Activated B cell treated with CpG ODN at 0.5 μM for 24 hours (primary cell): ENCODE measurements around the gene MICAL3. TPM values are rescaled to one million over a fixed set of nuclear protein-coding genes. Genes with fewer than 3 reads are reported as not detected.

Experiments
- ATAC-seq: fragments of 200-7000 bp; cut with Tn5 transposase; one replicate; pipeline ENCODE4 v1.10.0; 2021; ENCODE audit warnings: low read depth, mild to moderate bottlenecking, moderate library complexity
- CTCF ChIA-PET: fragments of 350-600 bp; sonication (Branson Sonifier 250); formaldehyde crosslinking; loops from one replicate; lab custom pipeline; 2021; ENCODE audit warnings: antibody characterized with exemption; lab: Charles Lee
- POLR2A ChIA-PET: fragments of 350-600 bp; sonication (Branson Sonifier 250); formaldehyde crosslinking; loops from one replicate; lab custom pipeline; 2021; ENCODE audit warnings: antibody characterized with exemption; lab: Charles Lee
- DNase-seq: peaks from one replicate; pipeline ENCODE4 v3.0.0; 2022
- H3K27ac Mint-ChIP-seq: one replicate; pipeline ENCODE4 v1.8.0; 2020; ENCODE audit warnings: mixed read lengths
- H3K27me3 Mint-ChIP-seq: one replicate; pipeline ENCODE4 v1.8.0; 2021; ENCODE audit warnings: mixed read lengths
- H3K36me3 Mint-ChIP-seq: one replicate; pipeline ENCODE4 v1.8.0; 2021; ENCODE audit warnings: low read depth, mixed read lengths
- H3K4me1 Mint-ChIP-seq: one replicate; pipeline ENCODE4 v1.8.0; 2021; ENCODE audit warnings: mixed read lengths
- H3K4me3 Mint-ChIP-seq: one replicate; pipeline ENCODE4 v1.8.0; 2020; ENCODE audit warnings: mild to moderate bottlenecking, mixed read lengths
- H3K9me3 Mint-ChIP-seq: one replicate; pipeline ENCODE4 v1.8.0; 2020; ENCODE audit warnings: mixed read lengths
- intact Hi-C: fragments of 100-400 bp; cut with micrococcal nuclease; formaldehyde crosslinking; loops from one replicate; pipeline ENCODE4 v1.15.1; 2024
- total RNA-seq: library from RNA; stranded (reverse); gene quantifications from 2 replicates; pipeline ENCODE4 v1.2.3, GENCODE V29; 2022
- TF ChIP-seq, protein P1 (sequence below): fragments of 200-600 bp; IDR thresholded peaks from one replicate; pipeline ENCODE4 v1.8.0; 2022; ENCODE audit warnings: antibody characterized with exemption, mild to moderate bottlenecking

MICAL3 gene
- total RNA-seq, 1 donor from 2014 or later = 257 TPM

DNA sequence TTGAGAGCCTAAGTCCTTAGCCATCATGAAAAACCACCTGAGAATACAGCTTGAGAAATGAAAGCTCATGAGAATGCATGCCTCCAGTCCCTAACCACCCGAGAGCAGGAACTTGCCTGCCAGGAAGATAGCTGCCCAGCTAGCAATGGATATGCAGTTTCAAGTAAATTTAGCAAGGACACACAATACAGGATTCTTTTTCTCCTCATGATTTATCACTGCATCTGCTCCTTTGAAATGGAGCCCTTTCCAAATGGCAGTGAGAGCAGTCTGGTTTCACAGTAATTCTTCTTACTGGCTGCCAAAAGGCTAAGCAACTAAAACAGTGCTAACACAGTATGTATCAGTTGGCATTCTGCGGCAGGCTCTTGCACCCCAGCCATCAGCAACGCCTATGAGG lies 109.9 kb downstream of the MICAL3 start:
- ATAC-seq = no peak
- ChIA-PET POLR2A (interaction anchor here (0.6 kb wide), 1 partner anchor 1135 kb away, joined by 3 read pairs; no protein-coding TSS in a partner anchor), CTCF (interaction anchor here (1.4 kb wide), 1 partner anchor 162 kb away, joined by 6 read pairs; no protein-coding TSS in a partner anchor)
- intact Hi-C loops = no loop called here
- Mint-ChIP-seq H3K27ac (no peak overlapping the region), H3K4me3 (no peak overlapping the region), H3K9me3 (no peaks in the 10 kb centered on the region), H3K27me3 (no peaks in the 10 kb centered on the region), H3K4me1 (peaks cover 44% of the 10 kb centered on the region), H3K36me3 (peaks cover 17% of the 10 kb centered on the region)
- no peak for DNase-seq
- TF ChIP-seq, protein P1, sequence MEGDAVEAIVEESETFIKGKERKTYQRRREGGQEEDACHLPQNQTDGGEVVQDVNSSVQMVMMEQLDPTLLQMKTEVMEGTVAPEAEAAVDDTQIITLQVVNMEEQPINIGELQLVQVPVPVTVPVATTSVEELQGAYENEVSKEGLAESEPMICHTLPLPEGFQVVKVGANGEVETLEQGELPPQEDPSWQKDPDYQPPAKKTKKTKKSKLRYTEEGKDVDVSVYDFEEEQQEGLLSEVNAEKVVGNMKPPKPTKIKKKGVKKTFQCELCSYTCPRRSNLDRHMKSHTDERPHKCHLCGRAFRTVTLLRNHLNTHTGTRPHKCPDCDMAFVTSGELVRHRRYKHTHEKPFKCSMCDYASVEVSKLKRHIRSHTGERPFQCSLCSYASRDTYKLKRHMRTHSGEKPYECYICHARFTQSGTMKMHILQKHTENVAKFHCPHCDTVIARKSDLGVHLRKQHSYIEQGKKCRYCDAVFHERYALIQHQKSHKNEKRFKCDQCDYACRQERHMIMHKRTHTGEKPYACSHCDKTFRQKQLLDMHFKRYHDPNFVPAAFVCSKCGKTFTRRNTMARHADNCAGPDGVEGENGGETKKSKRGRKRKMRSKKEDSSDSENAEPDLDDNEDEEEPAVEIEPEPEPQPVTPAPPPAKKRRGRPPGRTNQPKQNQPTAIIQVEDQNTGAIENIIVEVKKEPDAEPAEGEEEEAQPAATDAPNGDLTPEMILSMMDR = no peak

DNA sequence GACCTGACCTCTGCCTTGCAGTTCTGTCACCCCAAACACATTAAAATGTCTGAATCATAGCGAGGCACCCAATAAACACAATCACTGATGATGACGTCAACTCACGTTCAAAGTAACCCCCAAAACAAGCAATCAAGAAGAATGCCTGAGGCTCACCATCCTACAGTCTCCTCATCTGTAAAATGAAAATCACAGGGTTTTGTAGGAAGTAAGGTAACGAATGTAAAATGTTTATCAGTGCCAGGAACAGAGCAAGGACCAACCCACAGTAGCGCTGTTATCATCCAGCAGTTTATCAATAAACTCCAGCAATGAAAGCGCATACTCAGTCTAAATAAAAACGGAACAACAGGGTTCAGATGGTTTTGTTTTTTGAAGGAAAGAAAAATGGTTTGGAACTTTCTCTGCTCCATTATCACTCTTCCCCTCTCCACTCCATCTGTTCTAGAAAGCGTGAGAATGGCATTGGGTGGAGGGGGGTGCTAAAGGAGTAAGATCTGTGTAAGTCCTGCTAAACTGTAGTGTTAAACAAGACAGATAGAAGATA lies 110.5 kb downstream of the MICAL3 start:
- TF ChIP-seq, protein P1 = no peak
- ATAC-seq (no peak), DNase-seq (no peak)
- Mint-ChIP-seq H3K27ac (no peak overlapping the region), H3K27me3 (no peaks in the 10 kb centered on the region), H3K9me3 (no peaks in the 10 kb centered on the region), H3K36me3 (peaks cover 17% of the 10 kb centered on the region), H3K4me1 (peaks cover 50% of the 10 kb centered on the region), H3K4me3 (no peak overlapping the region)
- ChIA-PET CTCF (no interaction called here), POLR2A (no interaction called here)
- intact Hi-C loops = no loop called here

DNA sequence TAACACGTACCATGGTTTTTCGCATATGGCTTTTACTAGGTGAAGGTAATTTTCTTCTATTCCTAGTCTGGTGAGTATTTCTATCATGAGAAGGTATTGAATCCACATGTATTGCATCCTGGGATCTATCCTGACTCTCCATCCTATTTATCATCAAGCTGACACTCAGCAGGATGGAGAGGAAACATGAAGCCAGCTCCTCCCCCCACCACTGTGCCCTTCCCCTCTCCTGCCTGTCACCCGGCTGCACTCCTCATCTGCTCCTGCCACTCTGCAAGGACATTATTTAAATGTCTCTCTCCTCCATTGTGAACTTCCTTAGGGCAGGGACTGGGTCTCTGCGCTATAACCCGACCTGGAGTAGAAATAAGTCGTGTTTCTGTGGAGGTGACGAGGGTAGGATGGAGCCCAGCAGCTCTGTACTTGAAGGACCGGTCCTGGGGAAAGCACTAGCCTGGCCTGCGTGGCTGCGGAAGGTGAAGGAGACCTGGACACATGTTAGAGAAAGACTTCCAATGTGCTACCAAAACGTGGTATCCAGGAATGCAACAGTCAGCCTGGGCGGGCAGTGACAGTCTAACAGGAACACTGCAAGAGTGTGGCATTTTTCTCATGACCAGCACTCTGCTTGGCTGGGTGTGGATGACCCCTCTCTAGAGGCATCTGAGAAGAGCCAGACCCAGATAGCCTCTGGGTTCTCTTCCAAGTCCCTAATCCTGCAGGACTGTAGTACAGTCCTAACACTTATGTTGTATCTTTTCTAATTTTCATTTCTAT lies 111.2 kb downstream of the MICAL3 start:
- peaks cover 55% of the 10 kb centered on the region for H3K4me1 Mint-ChIP-seq
- H3K27me3 Mint-ChIP-seq = no peaks in the 10 kb centered on the region
- no peak overlapping the region for H3K4me3 Mint-ChIP-seq
- H3K9me3 Mint-ChIP-seq = no peaks in the 10 kb centered on the region
- intact Hi-C loops = no loop called here
- H3K36me3 Mint-ChIP-seq = peaks cover 17% of the 10 kb centered on the region
- ChIA-PET CTCF (no interaction called here), POLR2A (no interaction called here)
- H3K27ac Mint-ChIP-seq = no peak overlapping the region
- DNase-seq = no peak
- ATAC-seq = no peak
- TF ChIP-seq, protein P1 = no peak

DNA sequence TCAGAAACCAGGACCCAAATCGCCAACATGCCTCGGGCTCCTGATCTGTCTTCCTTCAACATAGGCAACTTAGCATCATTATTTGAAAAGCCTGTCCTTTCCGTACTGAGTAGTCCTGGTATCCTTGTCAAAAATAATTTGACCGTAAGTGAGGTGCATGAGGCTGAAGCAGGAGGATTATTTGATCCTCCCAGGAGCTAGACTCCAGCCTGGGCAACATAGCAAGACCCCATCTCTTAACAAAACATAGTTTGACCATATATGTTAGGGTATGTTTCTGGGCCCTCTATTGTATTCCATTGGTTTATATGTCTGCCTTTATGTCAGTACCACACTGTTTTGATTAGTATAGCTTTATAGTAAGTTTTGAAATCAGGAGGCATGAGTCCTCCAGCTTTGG lies 112.5 kb downstream of the MICAL3 start:
- Mint-ChIP-seq H3K27me3 (no peaks in the 10 kb centered on the region), H3K27ac (no peak overlapping the region), H3K4me3 (no peak overlapping the region), H3K9me3 (no peaks in the 10 kb centered on the region), H3K4me1 (peaks cover 65% of the 10 kb centered on the region), H3K36me3 (peaks cover 28% of the 10 kb centered on the region)
- POLR2A ChIA-PET = no interaction called here
- intact Hi-C loops = no loop called here
- ATAC-seq (no peak), DNase-seq (no peak)
- CTCF ChIA-PET = no interaction called here
- TF ChIP-seq, protein P1 = no peak

DNA sequence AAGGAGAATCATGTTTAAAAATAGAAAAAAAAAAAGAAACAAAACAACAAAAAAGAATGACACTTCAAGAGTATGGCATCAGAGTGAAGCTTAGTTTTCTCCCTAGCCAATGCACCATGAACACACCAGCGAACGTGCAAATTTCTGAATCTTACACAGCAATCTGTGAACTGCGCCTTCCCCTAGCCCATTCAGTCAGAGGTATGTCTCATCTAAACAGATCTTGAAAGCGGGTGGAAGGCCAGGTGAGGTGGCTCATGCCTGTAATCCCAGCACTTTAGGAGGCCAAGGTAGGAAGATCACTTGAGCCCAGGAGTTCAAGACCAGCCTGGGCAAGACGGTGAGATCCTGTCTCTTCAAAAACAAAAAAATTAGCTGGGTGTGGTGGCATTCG lies 113.1 kb downstream of the MICAL3 start:
- DNase-seq (no peak), ATAC-seq (no peak)
- TF ChIP-seq, protein P1 = no peak
- no peaks in the 10 kb centered on the region for H3K27me3 Mint-ChIP-seq
- no peak overlapping the region for H3K4me3 Mint-ChIP-seq
- peaks cover 34% of the 10 kb centered on the region for H3K36me3 Mint-ChIP-seq
- ChIA-PET POLR2A (no interaction called here), CTCF (interaction anchor here (1.0 to 2.6 kb wide), 3 partner anchors 113 to 165 kb away, joined by 4 to 11 read pairs (median 4); partner anchors contain the start of gene MICAL3)
- H3K27ac Mint-ChIP-seq = no peak overlapping the region
- no peaks in the 10 kb centered on the region for H3K9me3 Mint-ChIP-seq
- intact Hi-C loops = no loop called here
- H3K4me1 Mint-ChIP-seq = peaks cover 66% of the 10 kb centered on the region
